GM21526 (cell line): ENCODE measurements around the gene KRTAP10-7.
"Not testable (repeated sequence)": the region's sequence is repeated elsewhere in the genome, so short reads cannot be mapped to it uniquely, and the experiment has no call there.

Experiments used
- ATAC-seq: cut with Tn5 transposase; IDR thresholded peaks from one replicate; pipeline ENCODE4 v1.9.1; 2021; ENCODE audit warnings: moderate library complexity; ENCODE audit not compliant: unreplicated experiment, low FRiP score

The KRTAP10-7 gene

DNA sequence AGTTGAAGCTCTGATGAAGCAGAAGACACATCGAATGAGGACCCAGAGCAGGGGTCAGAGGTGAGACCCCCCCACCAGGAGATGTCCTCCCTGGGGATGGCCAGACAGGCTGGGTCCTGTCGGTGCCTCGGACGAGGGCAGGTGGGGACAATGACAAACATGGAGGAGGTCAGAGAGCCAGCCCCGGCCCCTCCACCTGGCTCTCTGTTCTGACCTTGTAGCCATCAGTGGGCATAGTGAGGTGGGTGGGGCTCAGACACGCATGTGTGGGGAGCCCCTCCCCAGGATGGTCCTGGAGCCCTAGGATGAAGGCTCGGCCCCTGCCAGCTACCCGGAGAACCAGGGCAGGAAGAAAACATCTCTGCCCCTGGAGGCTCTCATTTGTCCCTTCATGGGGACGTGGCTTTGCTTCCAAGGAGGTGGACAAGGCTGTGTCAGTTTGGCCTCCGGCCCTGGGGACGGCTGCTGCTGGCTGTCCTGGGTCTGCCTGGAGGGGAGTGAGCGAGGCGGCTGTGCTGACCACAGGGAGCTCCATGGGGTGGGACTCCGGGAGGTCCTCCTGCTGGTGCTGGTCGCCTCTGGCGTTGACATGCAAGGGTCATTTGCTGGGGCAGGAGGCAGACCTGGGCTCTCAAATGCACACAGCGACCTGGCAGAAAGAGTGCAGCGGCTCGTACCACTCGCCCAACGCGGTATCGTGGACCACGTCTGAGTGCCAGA lies 10.7 kb upstream of the KRTAP10-7 start:
- no peak for ATAC-seq

DNA sequence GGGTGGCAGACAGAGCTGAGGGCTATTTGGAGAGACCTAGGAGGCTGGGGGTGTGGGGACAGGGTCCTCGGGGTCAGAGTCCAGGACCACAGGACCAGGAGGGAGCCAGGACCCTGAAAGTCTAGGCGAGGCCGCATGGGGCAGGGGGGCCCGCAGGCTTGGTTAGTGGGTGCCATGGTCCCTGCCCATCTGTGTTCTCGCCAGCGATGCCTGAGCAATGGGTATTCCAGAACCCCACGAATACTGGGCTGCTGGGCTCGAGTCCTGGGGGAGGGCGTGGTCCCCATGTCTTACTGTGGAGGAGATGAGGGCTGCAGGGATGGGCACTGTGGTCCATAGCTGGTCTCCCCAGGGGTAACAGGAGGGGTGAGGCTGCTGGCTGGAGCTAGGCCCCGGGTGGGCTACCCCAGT lies 10.1 kb upstream of the KRTAP10-7 start:
- ATAC-seq = no peak

DNA sequence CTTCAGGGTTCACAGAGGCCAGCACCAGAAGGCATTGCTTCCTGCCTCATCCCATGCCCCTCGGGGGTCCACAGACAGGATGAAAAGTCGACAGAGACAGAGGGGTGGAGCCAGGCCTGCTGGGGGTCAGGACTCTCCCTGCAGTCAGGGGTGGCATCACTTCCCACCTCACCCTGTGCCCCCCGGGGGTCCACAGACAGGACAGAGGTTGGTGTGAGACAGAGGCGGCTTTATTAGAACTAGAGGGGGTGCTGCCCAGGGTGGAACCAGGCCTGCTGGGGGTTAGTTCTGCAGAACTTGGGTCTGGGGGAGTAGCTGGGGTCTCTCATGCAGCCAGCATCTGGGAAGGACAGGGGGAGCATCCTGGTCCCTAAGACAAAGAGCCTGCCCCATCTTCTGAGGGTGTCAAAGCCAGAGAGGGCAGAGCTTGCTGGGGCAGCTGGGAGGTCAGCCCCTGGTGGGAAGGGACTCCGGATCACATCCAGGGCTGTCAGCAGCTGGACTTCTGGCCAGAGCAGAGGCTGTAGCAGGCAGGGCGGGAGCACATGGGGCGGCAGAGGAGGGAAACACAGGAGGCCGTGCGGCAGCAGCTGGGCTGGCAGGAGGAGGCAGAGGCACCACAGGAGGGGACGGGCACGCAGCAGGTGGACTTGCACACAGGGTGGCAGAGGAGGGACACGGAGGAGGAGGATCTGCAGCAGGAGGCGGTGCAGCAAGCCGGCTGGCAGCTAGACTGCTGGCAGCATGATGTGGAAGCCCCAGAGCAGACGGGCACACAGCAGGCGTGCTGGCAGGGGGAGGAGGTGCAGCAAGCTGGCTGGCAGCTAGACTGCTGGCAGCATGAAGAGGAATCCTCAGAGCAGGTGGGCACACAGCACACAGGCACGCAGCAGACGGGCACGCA lies 9.2 kb upstream of the KRTAP10-7 start:
- not testable (repeated sequence) for ATAC-seq

DNA sequence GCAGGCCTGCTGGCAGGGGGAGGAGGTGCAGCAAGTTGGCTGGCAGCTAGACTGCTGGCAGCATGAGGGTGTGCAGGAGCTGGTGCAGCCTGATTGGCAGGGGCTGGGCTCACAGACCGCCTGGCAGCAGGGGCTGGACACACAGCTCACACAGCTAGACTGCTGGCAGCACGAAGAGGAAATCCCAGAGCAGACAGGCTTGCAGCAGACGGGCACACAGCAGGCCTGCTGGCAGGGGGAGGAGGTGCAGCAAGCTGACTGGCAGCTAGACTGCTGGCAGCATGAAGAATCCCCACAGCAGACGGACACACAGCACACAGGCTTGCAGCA lies 8.6 kb upstream of the KRTAP10-7 start:
- ATAC-seq = not testable (repeated sequence)

DNA sequence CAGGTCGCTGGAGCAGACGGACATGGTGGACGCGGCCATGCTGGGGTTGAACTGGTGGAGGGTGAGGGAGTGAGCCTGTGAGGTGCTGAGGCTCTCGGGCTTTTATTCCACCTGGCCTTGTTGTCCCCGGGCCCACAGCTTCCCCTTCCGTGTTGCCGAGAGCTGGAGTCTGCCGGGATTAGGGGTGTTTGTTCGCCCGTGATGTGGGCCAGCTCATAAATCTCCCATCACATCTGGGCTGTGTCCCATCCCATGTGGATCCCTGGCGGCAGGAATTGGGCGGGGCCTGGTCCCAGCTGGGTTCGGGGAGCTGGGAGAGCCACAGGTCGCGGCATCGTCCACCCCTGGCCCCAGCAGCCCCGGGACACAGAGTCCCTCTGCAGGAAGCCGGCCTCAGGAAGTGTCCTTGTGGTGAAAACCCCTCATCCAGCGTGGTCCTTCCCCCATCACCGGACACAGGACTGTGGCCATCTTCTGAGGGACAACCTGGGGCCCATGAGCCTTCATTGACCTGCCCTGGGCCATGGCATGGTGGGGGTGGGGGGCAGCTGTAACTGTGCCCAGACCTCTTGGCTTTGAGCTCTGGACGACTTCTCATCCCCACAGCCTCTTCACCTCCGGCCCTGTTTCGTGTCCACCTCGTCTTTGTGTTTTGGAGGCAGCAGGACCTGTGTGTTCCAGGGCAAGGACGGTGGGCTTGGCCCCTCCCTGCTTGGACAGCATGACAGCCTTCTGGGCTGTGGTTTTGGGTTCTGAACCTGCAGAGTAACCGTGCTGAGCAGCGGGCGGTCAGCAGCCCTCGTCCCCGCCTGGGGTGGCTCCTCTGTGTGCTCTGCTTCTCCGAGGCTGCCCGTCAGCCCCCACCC lies 7.7 kb upstream of the KRTAP10-7 start, which contains the start of gene KRTAP10-6:
Gene KRTAP10-6 (minus strand): TSS at position 60 of the 866 bp plus-strand sequence. CDS start 21 bp downstream, at position 39.
- no peak for ATAC-seq

DNA sequence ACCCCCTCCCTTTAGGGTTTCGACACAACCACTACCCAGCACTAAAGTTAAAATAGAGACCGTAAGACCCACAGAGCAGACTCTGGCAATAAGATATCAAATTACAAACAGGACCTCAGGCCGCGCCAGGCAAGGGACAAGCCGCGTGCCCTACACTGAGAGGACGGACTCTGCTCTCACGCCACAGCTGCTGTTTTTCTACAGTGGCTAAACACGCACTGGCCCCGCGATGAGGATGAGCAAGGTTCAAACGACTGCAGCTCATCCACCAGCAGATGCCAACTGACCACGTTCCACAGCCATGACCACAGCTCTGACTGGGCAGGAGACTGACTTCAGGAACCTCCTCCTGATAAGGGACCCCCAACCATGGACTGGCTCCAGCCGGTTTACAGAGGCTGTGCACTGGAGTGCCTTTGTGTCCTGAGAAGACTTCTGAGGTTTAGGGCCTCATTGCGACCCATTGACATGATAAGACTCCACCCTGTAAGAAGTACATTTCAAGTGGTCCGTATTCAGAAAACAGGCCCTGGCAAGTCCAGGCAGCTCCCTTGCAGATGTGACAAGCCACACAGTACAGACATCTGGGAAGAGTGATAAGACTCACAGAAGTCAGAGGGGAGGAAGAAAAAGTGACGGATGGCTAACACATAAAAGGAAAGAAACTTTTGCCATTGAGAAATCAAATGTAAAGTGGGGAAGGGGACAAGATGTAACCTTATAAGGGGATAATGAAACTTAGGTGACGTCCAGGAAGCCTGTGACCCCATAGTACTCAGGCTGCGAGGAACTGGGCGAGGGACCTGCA lies 6.6 kb upstream of the KRTAP10-7 start:
- ATAC-seq = no peak

DNA sequence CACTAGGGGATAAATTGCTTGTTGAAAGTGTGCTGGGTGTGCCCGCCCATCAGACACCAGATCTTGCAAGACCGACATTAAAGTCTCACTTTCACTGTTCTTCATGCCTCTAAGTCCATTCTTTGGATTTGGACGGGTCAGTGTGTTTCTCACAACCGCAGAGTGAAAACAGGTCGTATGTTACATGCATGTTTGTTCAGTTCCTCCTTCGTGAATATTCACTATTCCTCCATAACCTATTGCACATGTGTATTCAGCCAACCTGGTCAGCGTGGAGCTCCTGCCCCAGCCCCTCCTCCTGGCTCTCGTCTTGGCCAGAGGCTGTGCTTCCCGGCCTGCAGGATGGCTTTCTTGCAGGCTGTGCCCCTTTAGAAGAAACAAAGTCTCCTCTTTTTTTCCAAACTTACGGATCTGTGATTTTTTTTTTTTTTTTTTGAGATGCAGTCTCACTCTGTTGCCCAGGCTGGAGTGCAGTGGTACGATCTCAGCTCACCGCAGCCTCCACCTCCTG lies 5.9 kb upstream of the KRTAP10-7 start:
- ATAC-seq = no peak

DNA sequence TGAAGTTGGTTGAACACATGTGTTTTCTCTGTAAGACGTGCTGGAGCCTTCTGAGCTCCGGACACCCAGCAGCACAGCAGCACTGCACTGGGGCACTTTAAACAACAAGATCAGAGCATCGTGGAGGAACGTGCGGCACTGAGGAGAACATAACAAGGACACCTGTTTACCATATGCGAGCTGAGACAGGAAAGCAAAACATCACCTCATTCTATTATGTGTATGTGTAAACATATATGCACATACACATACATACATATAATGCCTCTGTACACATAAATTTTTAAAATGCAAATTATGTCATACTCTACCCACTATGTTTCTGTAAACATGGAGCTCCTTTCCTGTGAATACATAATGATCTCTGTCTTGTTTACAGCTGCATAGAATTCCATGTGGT lies 4.9 kb upstream of the KRTAP10-7 start:
- ATAC-seq = no peak

DNA sequence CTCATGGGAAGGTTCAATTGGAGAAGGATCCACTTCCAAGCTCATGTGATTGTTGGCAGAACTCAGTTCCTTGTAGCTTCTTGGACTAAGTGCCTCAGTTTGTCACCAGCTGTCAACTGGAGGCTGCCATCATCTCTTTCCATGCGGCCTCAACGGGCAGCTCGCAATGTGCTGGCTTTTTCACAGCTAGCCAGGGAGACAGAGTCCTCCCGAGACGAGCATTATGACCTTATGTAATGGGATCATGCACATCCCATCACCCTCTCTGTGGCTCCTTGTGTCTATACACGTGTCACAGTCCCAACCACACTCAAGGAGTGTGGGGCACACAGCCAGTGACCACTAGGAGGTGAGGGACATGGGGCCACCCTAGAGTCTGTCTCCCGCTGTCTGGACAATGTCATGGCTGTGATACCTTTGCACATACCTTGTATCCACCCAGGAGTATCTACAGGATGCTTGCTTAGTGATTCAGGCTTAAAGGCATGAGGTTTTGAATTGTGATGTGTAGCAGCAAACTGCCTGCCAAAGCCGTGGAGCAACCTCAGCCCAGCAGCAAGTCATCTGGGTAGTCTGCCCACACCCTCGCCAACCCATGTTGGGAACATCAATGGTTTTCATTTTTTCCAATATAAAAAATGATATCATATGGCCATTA lies 4.2 kb upstream of the KRTAP10-7 start:
- ATAC-seq = no peak

DNA sequence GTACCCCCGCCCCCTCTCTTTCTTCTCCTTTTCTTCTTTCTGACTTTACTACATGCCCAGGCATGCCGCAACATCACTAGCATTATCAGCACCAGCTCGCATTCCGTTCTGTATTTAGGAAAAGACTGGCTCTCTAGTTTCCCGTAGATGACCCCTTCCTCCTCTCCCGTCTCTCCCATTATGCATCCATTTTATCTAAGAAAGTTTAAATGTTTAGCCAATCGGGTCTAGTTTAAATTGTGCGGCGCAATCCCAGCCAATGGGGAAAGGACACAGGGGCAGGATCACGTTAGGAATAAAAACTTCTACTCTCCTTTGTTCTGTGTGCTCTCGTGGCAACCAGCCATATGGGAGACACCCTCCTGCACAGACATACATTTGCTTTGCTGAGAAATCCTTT lies 2.3 kb upstream of the KRTAP10-7 start:
- ATAC-seq = no peak

DNA sequence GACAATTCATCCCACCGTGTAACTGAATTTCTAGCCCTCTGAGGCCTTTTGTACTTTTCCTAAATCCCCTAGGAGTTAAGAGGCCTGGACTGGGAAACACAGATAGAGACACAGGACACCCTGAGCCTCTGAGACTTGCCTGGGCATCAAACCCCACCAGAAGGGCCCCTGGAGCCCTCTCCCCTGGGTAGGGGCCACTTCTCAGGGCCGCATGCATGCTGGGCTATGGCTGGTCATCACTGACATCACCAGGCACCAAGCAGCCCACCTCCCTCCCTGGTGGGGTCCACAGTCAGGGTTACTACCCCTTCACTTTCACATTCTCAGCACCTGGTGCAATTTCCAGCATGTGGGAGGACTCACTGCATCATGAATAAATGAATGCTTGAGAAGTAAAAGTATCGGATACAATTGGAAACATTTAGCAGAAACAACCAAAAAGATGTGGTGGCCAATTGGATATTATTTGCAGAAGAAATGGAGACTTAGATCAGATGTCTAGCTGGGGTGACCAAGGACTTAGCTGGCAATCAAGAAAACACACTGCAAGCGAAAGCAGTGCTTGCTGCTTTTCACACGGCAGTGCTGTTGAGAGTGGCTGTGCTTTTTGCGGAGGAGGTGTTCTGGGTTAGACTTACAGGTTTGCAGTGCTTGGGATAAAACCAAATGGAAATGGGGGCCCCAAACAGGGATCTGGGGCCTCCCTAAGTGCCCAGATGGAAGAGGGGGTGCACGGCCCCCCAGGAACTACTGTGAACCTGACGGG lies 950 bp upstream of the KRTAP10-7 start:
- no peak for ATAC-seq

DNA sequence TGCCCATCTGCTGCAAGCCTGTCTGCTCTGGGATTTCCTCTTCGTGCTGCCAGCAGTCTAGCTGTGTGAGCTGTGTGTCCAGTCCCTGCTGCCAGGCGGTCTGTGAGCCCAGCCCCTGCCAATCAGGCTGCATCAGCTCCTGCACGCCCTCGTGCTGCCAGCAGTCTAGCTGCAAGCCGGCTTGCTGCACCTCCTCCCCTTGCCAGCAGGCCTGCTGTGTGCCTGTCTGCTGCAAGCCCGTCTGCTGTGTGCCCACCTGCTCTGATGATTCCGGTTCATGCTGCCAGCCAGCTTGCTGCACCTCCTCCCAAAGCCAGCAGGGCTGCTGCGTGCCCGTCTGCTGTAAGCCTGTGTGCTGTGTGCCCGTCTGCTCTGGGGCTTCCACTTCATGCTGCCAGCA lies 694 bp downstream of the KRTAP10-7 start:
- ATAC-seq = not testable (repeated sequence)

DNA sequence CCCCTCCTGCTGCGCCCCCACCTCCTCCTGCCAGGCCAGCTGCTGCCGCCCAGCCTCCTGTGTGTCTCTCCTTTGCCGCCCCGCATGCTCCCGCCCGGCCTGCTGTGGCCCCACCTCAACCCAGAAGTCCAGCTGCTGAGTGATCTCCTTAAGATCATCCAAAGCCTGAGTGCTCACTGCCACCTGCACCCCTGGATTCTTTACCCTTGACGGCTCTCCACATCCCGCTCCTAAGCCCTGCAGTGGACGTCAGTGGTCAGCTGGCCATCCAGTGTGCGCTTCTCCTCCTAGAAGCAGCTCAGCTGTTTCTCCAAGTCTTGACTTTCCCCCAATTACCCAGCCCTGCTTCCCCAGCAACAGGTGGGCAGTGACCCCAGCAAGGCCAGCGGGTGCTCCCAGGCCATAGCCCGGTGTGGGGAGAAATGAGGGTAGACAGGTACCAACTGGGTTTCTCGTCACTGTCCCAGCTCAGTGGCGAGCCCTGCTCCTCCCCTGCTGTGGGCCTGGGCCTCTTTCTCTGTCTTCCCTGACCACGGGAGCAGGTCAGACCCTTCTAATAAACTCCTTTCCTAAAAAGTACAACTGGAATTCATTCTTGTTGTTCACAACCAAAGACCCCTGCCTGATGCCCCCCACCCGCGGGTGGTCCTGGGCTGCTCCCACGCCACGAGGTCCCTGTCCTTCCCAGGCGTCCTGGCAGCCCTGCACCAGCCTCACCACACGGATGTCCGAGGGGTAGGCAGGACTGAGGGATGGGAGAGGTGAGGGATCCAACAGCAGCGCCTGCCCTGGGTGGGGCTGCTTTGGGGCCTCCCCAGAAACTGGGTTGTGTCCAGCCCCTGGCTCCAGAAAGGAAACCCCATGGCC lies 1.4 kb downstream of the KRTAP10-7 start:
- no peak for ATAC-seq

DNA sequence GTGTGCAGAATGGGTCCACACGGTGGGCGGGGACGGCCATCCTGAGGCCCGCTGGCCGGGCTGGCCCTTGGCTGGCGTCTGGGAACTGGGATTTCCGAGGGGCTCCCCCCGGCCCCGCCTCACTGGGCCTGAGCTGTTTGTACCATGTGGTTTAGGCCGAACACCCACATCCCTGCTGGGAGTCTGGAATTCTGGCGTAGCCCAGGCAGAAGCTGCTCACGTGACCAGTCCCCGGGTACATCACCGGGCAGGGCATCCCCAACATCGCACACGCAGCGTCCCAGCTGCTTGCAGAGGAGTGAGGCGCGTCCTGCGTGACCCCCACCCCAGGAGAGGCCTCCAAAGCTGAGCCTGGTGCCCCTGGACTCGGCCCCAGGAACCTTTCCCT lies 2.1 kb downstream of the KRTAP10-7 start:
- ATAC-seq = no peak

DNA sequence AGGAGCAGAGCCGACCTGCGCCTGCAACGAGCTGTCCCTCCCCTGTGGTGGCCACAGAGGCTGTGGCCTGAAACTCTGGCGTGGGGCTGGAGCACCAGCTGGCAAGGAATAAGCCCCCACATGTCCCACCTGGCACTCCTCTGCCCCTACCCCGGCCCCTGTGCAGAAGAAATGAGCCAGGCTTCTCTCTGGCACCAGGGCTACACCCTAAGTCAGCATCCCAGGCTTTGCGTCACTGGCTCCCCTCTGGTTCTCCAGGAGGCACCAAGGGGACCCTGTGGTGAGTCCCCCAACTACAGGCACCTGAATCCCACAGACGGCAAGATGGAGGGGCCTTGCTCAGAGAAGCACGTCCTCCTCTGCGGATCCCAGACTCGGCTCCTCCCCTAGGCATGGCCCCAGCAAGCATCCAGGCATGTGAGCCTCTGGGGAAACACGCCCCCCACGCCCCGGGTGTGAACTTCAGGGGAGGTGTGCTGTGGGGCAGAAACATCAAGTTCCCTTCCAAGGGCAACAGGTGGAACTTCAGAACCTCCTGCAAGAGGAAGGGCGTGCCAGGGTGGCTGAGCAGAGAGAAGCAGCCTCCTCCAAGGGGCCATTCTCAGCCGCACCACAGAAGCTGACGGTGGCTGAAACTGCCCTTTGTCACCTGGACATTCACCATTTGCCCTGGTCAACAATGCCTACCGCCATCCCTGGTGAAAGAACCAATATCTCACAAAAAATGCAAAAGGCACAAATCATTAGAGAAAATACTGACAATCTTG lies 2.9 kb downstream of the KRTAP10-7 start:
- no peak for ATAC-seq

DNA sequence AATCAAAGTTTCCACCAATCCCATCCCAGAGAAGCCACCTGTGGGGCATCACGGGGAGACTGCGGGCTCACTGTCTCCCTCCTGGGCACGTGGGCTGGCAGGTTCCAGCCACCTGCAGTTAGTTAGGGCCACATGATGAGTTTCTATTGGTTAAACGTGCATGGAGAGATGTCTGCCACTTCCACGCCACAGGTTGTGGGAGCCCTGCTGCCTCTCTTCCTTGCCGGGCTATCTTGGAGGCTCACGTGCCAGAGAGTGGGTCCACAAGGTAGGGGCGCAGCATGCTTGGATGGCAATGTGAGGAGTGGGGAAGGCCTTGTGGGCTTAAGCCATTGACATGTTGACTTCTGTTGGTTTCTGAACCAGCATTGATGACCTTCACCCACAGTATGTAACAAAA lies 3.5 kb downstream of the KRTAP10-7 start:
- ATAC-seq = no peak

DNA sequence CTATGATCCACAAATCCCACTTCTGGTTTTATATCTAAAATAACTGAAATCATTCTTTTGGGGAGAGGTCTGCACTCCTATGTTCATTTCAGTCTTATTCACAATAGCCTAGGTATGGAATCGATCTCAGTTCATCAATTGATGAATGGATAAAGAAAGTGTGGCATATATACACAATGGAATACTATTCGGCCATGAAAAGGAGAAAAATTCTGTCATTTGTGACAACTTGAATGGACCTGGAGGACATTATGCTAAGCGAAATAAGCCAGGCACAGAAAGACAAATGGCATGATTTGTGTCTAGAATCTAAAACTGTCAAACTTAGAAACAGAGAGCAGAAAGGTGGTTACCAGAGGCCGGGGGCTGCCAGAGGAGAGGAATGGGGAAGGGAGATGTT lies 6.1 kb downstream of the KRTAP10-7 start:
- no peak for ATAC-seq
